PC-9 (cell line): ENCODE results near the gene USP10.

Experiments used
- EZH2 ChIP-seq: fragments of 200-600 bp; sonication (generic); IDR thresholded peaks from 2 replicates; pipeline ENCODE4 v1.8.0; 2017; ENCODE audit warnings: antibody characterized with exemption, low read depth
- TF ChIP-seq, protein P1 (sequence below): fragments of 200-600 bp; sonication (generic); conservative IDR thresholded peaks from 2 replicates; pipeline ENCODE4 v1.6.1; 2017; ENCODE audit warnings: mixed run types, antibody characterized with exemption, mild to moderate bottlenecking, moderate library complexity

DNA sequence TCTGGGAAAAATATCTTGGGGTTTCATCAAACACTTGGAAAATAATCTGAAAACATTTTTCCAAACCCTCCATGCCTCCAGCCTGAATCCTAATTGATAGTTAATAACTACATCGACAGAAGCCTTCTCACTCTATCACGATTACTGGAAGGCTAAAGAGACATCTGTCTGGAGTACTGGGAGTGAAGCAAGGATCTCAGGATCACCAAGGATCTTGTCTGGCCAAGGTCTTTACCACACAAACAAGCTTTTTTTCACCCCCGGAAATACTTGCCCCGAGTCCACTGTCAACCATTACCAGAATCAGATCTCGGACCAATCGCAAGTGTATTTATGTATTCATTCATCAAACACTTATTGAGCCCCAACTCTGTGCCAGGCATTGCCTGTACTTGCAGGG is 91.7 kb downstream of the USP10 start:
- TF ChIP-seq, protein P1, sequence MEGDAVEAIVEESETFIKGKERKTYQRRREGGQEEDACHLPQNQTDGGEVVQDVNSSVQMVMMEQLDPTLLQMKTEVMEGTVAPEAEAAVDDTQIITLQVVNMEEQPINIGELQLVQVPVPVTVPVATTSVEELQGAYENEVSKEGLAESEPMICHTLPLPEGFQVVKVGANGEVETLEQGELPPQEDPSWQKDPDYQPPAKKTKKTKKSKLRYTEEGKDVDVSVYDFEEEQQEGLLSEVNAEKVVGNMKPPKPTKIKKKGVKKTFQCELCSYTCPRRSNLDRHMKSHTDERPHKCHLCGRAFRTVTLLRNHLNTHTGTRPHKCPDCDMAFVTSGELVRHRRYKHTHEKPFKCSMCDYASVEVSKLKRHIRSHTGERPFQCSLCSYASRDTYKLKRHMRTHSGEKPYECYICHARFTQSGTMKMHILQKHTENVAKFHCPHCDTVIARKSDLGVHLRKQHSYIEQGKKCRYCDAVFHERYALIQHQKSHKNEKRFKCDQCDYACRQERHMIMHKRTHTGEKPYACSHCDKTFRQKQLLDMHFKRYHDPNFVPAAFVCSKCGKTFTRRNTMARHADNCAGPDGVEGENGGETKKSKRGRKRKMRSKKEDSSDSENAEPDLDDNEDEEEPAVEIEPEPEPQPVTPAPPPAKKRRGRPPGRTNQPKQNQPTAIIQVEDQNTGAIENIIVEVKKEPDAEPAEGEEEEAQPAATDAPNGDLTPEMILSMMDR, result no peak
- no peak for TF ChIP-seq EZH2
